Ishikawa (cell line): ENCODE results near the gene COL4A5.

Source experiments
- CEBPB ChIP-seq: IDR thresholded peaks from 2 replicates; pipeline ENCODE4 v1.6.1; 2012
- CREB1 ChIP-seq: IDR thresholded peaks from 2 replicates; pipeline ENCODE4 v1.6.1; 2012; ENCODE audit warnings: low read depth
- EGR1 ChIP-seq: IDR thresholded peaks from 2 replicates; pipeline ENCODE4 v1.6.1; 2012
- EP300 ChIP-seq: IDR thresholded peaks from 2 replicates; pipeline ENCODE4 v1.6.1; 2012; ENCODE audit warnings: borderline replicate concordance
- FOXM1 ChIP-seq: IDR thresholded peaks from 2 replicates; pipeline ENCODE4 v1.6.1; 2012; ENCODE audit warnings: low read depth, borderline replicate concordance
- MAX ChIP-seq: IDR thresholded peaks from 2 replicates; pipeline ENCODE4 v1.6.1; 2012
- NFIC ChIP-seq: IDR thresholded peaks from 2 replicates; pipeline ENCODE4 v1.6.1; 2012
- RAD21 ChIP-seq: IDR thresholded peaks from 2 replicates; pipeline ENCODE4 v1.6.1; 2012; ENCODE audit warnings: low read depth
- REST ChIP-seq: IDR thresholded peaks from 2 replicates; pipeline ENCODE4 v1.6.1; 2012; ENCODE audit warnings: low read depth, mild to moderate bottlenecking
- TAF1 ChIP-seq: IDR thresholded peaks from 2 replicates; pipeline ENCODE4 v1.6.1; 2012; ENCODE audit warnings: low read depth, mild to moderate bottlenecking
- TCF12 ChIP-seq: IDR thresholded peaks from 2 replicates; pipeline ENCODE4 v1.6.1; 2012; ENCODE audit warnings: low read depth
- TEAD4 ChIP-seq: IDR thresholded peaks from 2 replicates; pipeline ENCODE4 v1.6.1; 2012
- USF1 ChIP-seq: IDR thresholded peaks from 2 replicates; pipeline ENCODE4 v1.6.1; 2012
- YY1 ChIP-seq: IDR thresholded peaks from 2 replicates; pipeline ENCODE4 v1.6.1; 2012; ENCODE audit warnings: low read depth
- ZBTB7A ChIP-seq: IDR thresholded peaks from 2 replicates; pipeline ENCODE4 v1.6.1; 2012; ENCODE audit warnings: low read depth

COL4A5 gene

DNA sequence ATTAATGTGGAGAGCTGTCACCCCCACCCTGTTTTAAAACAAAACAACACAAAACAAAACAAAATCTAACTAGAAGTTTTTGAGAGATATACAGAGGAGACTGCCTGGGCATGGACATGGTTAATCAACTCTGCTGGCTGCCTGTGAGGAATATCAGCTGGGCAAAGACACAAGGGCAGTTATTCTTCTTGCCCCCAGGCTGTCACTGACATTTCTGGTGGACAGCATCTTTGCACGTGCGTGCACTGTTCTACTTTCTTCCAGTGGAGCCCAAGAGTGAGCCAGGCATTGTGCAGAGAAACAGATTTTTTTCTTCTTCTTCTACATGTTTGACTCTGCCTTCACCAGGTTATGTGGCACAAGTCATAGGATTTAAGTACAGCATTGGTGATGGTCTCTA, 282.9 kb downstream of the COL4A5 start:
- TF ChIP-seq EGR1: no peak
- no peak for TF ChIP-seq TCF12
- no peak for TF ChIP-seq REST
- TF ChIP-seq CREB1: no peak
- TF ChIP-seq TAF1: no peak
- no peak for TF ChIP-seq USF1
- TF ChIP-seq RAD21: no peak
- no peak for TF ChIP-seq ZBTB7A
- TF ChIP-seq EP300: no peak
- no peak for TF ChIP-seq FOXM1
- no peak for TF ChIP-seq TEAD4
- no peak for TF ChIP-seq NFIC
- TF ChIP-seq CEBPB: no peak
- TF ChIP-seq YY1: no peak
- no peak for TF ChIP-seq MAX

- TF ChIP-seq ZBTB7A (no peak), NFIC (no peak), TAF1 (no peak), CEBPB (no peak), REST (no peak), EGR1 (no peak), FOXM1 (no peak), EP300 (no peak), YY1 (no peak), USF1 (no peak), TCF12 (no peak), RAD21 (no peak), CREB1 (no peak), TEAD4 (no peak), MAX (no peak)
These were observed 287.1 kb downstream of the COL4A5 start for GRCh38 chrX:108726748-108727147.

DNA sequence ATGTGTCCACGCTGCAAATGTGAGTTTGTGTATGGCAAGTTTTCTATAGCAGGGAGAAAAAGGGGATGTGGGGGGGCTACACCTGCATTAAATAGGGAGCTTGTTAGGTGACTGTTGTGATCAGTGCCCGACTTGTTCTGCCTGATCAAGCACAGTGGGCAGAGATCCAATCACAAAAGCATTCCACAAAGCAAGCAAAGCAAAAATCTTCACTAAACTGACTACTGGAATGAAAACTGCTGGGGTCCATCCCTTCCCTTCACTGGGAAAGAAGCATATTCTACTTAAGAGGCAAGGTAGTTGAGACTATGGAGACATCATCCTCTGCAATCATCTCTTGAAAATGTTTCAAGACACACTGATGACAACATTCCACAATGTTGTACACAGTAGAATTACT, 291.5 kb downstream of the COL4A5 start:
- no peak for TF ChIP-seq TCF12

DNA sequence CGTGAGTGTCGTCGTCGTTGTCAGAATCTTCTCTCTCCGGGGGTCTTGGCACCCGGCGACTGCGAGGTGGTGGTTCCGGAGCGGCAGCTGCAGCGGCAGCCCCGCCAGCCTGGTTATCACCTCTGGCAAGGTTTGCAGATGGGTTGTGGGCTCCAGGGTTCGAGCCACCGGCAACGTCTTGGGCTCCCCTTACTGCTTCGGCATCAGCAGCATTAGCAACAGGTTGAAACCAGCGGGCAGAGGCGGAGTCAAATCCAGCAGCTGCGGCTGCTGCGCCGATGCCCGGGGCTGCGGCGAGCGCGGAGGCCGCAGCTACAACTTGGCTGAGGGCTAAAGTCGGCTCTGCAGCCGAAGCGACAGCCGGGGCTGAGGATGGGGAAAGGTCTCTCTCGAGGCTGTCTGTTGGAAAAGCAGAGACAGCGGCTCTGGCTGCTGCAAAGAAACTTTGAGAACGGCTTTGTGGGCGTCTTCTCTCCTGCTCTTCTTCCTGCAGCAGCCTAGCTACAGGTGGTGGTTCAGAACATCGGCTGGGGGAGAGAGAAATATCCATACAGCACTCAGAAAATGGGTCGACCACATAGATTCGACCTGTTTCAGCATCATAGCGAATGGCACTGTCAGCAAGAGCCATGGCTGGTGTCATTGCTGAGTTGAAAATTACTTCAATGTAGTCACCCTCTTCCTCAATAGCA, 293.1 kb downstream of the COL4A5 start:
- TF ChIP-seq REST (no peak), ZBTB7A (no peak), TEAD4 (no peak), MAX (no peak), YY1 (no peak), NFIC (no peak), TAF1 (no peak), TCF12 (no peak), CEBPB (no peak), EGR1 (no peak), RAD21 (no peak), USF1 (no peak), CREB1 (no peak), FOXM1 (no peak), EP300 (no peak)
